ENCODE results near the gene GNG7. TPM values are rescaled to one million over a fixed set of nuclear protein-coding genes. Genes with fewer than 3 reads are reported as not detected.
A peak's percentile ranks its signal among the peaks of the same experiment; 100 is the strongest.
"Not testable (repeated sequence)": the region's sequence is repeated elsewhere in the genome, so short reads cannot be mapped to it uniquely, and the experiment has no call there.

Gene GNG7
- total RNA-seq, 1 experiment from 2014 or later = 1.1 TPM

GRCh38 chr19:2534423-2535013 is 168.0 kb downstream of the GNG7 start:
- DNase-seq (ENCODE audit: low spot score) = no peak

DNA sequence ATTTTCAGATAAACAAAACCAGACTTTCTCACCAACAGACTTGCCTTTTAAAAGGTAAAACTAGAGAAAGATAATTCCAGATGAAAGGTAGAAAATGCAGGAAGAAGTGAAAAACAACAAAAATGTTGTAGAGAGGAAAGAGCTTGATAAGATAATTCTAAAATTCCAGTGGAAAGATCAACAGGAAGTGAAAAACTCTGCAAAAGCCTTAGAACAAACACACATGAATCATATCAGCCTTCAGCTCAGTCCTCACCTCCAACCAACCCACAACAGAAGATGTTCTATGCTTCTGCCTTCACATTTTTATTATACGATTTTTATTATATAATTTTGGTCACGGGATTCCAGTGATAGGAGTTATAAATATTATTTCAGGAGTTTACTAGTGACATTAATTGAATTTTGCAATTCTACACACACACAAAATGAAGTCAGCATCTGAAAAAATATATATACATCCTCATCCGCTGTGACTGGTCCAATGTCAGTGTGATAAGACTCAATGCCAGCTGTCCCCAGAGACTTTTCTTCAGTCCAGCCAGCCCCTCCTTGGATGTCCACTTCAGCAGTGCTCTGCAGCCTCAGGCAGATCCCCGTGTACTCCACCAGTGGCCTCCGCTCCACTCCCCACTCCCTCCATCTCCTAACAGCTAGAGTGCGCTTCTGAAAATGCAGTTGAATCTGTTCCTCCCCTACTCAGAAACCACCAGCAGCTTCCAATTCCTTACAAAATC is 168.6 kb downstream of the GNG7 start:
- DNase-seq (ENCODE audit: low spot score) = peak; percentile 83

DNA sequence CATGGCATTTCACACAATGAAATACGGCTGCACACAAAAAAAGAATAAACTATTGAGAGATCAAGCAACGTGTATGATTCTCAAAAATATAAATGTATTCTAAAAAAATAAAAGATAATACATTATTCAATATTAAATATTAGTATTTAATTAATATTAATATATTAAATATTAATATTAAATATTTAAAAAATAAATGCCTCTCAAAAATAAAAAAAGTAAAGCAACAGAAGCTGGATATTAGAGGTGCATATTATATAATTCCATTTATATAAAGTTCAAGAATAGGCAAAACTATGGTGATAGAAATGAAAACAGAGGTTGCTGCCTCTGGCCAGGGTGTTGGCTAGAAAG is 169.4 kb downstream of the GNG7 start:
- DNase-seq (ENCODE audit: low spot score) = no peak

- peak; percentile 99 for DNase-seq (ENCODE audit: low spot score)
Observed at GRCh38 chr19:2532252-2533071, 170.0 kb downstream of the GNG7 start.

GRCh38 chr19:2529942-2530341 is 172.6 kb downstream of the GNG7 start:
- DNase-seq (ENCODE audit: low spot score) = not testable (repeated sequence)

DNA sequence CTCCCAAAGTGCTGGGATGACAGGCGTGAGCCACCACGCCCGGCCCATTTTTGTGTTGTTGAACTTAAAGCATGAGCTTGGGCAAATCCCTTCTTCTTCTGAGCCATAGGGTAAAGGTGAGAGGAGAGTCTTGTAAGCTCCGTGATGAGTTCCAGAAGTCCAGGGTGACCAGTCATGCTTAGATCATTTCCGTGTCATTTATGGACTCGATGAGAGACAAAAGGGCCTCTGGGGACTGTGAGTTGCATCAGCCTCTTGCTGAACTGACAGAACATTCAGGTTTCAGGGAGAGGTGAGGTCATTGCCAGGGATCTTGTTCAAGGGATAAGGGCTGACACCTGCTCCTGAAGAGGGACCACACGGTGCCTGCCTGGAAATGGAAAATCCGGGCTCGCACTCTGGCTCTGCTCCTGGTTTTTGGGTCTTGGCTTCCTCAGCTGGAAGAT is 173.0 kb downstream of the GNG7 start:
- peak; percentile 96 for DNase-seq (ENCODE audit: low spot score)

DNA sequence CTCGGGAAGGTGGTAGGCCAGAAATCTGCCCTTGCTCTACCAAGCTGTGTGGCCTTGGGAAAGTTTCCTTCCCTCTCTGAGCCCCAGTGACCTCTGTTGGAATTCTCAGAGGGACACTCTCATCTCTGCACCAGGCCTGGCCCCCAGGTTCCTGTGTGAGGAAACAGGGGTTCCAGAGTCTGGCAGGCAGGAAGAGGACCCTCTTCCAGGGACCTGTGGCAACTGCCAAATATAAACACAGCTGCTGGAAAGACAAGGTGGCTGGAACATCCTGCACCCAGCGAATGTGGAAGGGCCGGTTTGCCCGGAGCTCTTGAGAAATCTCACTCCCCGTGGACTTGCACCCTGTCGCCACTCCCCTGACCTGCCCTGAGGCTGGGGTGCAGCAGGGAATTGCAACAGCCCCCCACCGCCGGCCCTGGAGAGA is 173.8 kb downstream of the GNG7 start:
- DNase-seq (ENCODE audit: low spot score) = no peak

- DNase-seq (ENCODE audit: low spot score) = no peak
Observed at GRCh38 chr19:2527686-2528085, 174.8 kb downstream of the GNG7 start.

GRCh38 chr19:2527171-2527570 is 175.3 kb downstream of the GNG7 start:
- no peak for DNase-seq (ENCODE audit: low spot score)

GRCh38 chr19:2524840-2525723 is 177.4 kb downstream of the GNG7 start:
- DNase-seq (ENCODE audit: low spot score) = peak; percentile 98

- no peak for DNase-seq (ENCODE audit: low spot score)
Observed at GRCh38 chr19:2524361-2524839, 178.1 kb downstream of the GNG7 start.

DNA sequence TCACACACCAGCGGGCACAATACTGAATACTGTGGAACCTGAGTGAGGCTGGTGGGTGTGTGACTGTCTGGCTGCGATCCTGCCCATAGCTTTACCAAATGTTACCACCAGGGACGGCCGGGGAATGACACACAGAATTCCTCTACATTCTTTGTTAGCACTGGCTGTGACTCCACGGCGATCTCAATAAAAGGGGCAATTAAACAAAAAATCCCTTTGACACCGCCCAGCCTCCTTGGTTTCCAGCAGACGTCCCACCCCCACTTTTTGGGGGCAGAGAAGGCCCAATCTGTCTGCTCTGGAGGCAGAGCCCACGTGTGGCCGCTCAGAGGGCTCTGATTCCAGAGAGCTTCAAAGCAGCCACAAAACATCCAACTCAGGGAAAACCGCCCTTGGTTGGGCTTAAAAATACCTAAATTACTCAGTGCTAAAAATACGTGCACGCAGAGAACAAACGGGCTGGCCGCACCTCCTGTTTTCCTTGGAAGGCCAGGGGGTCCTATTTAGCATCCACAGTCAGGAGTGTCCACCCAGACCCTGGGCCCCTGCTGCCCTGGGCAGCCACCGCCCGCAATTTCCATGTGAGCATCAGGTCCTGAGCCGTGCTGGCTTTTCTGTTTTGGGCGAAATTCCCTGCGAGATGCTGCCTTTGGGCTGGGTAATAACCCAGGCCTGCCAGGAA is 178.7 kb downstream of the GNG7 start:
- DNase-seq (ENCODE audit: low spot score) = peak; percentile 95

- DNase-seq (ENCODE audit: low spot score) = no peak
Observed at GRCh38 chr19:2519482-2519881, 183.0 kb downstream of the GNG7 start.

DNA sequence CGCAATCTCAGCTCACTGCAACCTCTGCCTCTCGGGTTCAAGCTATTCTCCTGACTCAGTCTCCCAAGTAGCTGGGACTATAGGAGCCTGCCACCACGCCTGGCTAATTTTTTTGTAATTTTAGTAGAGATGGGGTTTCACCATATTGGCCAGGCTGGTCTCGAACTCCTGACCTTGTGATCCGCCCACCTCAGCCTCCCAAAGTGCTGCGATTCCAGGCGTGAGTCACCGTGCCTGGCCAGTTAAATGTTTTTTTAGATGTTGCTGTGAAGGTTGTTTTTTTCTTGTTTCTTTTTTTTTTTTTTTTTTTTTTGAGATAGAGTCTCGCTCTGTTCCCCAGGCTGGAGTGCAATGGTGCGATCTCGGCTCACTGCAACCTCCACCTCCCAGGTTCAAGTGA is 183.6 kb downstream of the GNG7 start:
- DNase-seq (ENCODE audit: low spot score) = not testable (repeated sequence)

- peak; percentile 75 for DNase-seq (ENCODE audit: low spot score)
Observed at GRCh38 chr19:2517881-2518601, 184.5 kb downstream of the GNG7 start.

GRCh38 chr19:2516727-2517126 is 185.8 kb downstream of the GNG7 start:
- no peak for DNase-seq (ENCODE audit: low spot score)

GRCh38 chr19:2514981-2515518 is 187.4 kb downstream of the GNG7 start:
- DNase-seq (ENCODE audit: low spot score) = no peak

DNA sequence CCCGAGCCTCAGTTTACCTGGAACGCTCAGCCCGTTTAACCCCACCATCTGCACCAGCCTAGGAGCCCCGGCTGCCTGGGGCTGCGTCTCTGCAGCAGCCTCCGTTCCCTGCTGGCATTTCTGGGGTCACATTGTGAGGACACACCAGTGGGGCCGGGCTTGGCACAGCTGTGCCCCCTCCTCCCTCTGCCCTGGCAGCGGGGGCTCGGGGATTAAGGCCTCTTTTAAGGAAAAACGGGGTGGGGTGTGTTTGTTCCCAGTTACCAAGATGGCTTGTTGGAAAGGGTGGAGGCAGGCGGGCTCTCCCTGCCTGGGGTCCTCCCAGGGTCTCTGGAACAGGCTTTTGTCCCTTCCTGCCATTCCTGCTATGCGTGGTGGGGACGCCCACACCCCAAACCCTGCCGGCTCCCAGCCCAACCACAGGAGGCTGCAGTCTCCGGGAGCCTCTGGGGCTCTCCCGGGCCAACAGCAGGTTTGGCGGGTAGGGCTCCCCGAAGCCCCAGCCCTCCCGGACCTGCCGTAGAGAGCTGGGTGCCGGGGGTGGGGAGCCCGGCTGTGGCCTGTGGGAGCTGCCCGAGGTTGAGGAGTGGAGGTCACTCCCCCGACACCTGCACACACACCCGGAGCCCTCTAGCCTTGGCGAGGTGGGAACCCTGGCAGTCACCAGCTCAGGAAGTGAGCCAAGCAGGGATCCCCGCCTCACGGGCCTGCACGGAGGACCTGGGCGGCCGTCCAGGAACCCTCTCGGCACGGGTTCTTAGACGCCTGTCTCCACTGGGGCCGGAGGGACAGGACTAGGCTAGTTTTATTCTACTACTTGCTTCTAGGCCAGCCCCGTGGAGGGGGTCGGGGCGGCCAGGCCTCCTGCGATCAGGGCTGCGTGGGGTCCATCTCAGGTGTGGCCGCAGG is 189.7 kb downstream of the GNG7 start:
- DNase-seq (ENCODE audit: low spot score) = no peak

DNA sequence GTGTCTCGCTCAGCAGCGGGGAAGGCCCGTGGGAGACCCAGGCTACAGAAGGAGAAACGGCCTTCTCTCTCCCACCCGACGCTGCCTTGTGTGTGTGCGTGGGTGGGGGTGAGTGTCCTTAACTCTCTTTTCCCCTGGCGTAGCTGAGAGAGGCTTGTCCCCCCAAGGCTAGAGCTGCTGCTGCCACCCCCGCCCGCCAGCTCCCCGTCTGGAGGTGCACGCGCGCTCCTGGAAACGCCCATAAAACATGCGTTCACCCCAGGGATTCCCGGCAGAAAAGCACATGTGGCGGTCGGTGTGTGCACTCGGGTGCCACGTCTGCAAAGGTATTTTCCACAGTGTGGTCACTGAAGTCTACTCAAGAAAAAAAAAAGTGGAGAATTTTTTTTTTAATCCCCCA is 190.5 kb downstream of the GNG7 start:
- DNase-seq (ENCODE audit: low spot score) = no peak

All from A172 (cell line).